Stimulated activated CD4-positive, alpha-beta T cell treated with anti-CD3 and anti-CD28 coated beads, Interleukin-15, amount 100 ng/mL, for 1 hour (primary cell): ENCODE results near the gene SMNDC1.

Source experiments
- DNase-seq, 2 donors: peaks; one replicate each; pipeline ENCODE4 v3.0.0-alpha.2; 2020; ENCODE audit warnings: low read depth in 1 of 2, low spot score in 1 of 2

Gene SMNDC1

DNA sequence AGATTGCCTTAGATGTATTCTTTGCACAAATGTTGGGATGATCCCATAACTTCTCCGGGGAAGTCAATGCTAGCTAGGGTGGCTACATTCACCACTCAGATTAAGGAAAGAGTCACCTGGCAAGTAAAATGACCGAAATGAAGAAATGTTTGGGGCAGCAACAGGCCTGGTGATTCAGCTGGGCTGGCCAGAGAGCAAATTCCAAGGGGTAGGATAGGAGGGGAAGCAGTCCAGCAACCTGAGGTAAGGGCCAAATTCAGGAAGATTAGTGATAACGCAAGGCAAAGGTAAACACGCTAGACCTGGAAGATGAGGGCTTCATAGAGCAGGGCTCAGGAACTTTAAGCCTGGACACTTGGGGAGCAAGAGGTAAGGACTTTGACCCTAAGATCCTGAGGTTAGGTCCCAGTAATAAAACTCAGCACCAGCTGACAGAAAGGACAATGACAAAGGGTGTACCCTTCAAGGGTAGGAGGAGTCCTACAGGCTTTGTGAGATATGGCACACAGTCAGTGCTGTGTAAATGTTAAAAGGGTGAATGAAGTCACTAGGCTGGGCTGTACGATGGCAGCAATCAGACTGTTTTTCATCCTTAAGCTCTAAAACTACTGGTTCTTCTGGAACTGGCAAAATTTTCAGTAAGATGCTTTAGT lies 22.7 kb upstream of the SMNDC1 start:
- DNase-seq = no peak

DNA sequence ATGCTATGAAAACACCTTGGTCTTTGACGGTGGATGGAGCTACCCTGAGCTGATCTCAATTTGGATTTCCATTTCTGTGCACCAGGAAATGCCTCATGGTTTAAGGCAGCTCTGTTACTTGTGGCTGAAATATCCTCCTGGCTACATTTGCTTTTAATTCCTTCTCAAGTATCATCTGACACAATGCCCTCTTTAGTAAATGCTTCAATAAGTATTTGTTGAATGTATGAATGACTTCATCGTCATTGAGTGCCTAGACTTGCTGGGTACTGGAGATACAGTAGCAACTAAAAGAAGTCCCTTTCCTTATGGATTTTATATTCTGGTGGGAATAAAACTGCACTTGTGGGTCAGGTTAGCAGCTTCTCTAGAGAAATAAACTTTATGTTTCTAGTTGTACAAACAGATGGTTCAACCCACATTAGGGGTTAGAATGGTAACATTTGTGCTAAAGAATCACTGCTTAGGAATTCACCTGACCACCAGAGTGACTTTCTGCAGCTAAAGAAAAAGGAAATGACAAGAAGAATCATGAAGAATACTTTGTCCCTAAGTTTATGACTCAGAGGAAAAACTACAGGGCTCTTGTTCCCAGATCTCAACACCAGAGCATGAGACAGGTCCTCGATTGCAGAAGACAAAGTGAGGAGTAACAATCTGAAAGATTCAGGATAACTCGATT lies 21.8 kb upstream of the SMNDC1 start:
- DNase-seq = no peak

DNA sequence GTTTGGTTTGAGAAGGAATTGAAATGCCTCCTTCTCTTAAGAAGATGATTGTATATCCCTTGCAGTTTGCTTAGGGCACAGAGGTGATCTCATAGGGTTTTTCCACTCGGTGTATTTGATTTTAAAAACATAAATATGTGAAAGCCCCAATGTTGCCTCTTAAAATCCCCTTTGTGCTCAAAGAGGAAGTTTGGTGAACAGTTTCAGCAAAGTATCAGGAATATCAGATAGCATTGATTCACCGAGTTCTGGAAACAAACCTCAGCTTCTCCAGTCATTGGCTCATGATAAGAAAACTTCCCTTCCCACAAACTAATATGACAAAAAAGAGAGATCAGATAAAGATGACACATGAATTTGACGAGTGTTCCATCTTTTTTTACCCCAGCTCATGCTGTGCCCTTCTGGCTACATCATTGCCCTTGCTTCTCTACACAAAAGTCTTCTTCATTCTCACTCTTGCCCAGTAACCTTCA lies 20.1 kb upstream of the SMNDC1 start:
- no peak for DNase-seq

DNA sequence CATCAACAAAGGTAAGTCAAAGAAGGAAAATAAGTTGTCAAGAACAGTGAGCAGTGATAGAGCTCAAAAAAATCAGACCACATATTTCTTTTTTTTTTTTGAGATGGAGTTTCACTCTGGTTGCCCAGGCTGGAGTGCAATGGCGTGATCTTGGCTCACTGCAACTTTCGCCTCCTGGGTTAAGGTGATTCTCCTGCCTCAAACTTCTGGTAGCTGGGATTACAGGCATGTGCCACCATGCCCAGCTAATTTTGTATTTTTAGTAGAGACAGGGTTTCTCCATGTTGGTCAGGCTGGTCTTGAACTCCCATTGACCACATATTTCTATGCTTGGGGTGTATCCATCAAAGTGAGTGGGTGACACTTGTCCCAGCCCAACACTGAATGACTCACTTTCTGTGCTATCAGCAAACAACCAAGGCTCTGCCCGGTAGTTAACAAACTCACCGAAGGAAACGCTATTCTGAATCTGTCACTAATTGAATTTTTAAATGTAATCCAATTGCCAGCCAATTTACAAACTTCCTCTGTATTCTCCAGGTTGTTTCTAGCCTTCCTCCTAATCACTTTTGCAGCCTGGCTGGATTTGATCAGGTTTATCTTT lies 19.6 kb upstream of the SMNDC1 start:
- DNase-seq = no peak

DNA sequence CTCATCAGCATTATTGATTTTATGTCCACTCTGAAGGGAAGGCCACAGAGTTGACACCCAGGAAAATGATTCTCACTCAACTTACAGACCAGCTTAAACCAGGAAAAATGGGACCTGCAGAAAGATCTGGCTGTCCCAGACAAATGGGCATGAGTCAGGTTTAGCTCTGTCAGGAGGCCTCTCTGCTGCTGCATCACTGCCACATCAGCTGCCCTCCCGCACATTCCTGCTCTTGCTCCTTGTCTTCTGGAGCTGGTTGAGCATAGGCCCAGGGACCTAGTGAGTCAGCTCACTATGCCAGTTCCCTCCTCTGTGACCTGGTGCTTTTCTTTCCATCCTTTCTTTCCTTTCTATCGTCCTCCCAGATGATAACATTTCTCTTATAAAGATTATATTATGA lies 18.8 kb upstream of the SMNDC1 start:
- DNase-seq = no peak

DNA sequence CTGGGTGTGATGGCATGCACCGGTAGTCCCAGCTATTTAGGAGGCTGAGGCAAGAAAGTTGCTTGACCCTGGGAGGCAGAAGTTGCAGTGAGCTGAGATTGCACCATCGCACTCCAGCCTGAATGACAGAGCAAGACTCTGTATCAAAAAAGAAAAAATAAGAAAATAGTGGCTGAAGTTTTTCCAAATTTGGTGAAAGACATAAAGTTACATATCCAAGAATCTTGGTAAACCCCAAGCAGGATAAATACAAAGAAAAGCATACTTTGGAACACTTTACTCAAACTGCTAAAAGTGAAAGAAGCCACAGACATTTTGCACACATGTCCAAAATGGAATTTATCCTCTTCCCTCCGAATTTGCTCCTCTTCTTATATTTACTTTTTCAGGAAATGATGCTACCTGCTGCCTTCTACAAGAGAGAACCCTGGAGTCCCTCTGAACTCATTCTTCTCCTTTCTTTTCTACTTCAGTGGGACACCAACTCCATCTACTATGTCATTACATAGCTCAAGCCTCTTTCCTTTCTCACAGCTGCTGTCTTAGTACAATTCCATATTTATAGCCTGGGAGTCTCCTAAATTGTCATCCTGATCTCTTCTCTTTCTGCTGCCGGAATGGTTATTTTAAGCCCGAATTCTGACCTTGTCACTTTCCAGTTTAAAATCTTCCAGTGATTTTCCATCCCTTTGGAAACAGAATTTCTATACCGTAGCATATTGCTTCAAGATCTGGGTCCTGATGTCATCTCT lies 17.3 kb upstream of the SMNDC1 start:
- no peak for DNase-seq

DNA sequence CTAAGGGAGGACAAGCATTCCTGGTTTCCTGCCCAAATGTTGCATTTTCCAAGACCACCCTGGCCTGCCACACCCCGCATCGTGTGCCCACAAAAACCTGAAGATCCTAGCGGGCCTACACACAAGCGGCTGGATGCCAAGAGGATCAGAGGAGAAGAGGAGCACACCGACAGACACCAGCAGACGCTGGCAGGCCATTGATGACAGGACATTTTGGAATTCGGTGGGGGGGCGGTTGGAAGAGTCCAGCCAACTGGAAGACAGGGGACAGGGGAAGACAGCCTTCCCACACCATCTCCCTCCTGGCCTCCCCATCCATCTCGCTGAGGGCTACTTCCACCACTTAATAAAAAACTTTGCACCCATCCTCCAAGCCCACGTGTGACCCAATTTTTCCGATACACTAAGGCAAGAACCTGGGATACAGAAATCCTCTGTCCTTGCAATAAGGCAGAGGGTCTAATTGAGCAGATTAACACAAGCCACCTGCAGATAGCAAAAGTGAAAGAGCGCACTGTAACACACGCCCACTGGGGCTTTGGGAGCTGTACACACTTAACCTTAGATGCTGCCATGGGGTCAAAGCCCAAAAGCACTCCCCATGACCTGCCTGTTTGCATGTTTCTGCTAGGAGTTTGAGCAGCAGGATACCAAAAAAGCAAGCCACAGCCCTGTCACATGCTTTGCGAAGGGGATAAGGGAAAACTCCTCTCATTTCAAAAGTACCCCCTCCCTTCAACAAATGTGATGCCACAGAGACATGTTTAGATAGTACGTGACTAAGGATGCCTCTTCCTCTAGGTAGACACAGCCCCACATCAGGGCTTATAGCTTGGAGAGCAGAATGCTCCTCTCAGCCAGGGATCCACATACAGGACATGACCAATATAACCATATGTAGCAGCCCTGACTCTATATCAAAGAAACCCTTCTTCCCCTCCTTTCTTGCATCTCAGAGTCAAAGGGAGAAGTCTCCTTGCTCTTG lies 13.4 kb upstream of the SMNDC1 start:
- no peak for DNase-seq

DNA sequence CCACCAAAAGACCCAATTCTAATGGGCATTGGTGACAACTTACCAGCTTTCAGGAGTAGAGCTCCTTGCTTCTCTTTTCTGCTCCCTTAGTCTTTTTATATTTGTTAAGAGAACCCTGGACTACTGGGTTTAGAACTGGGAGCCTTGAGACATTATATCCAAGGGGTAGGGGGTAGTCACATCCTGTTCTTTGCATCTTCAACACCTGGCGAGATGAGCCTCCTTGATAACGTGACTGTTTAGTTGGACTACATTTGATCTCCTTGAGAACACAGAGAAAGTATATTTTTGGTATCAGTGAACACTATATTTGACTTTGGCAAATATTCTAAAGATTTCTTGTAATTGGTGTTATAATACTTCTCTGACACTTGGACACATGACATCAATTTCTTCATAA lies 9.0 kb upstream of the SMNDC1 start:
- no peak for DNase-seq

DNA sequence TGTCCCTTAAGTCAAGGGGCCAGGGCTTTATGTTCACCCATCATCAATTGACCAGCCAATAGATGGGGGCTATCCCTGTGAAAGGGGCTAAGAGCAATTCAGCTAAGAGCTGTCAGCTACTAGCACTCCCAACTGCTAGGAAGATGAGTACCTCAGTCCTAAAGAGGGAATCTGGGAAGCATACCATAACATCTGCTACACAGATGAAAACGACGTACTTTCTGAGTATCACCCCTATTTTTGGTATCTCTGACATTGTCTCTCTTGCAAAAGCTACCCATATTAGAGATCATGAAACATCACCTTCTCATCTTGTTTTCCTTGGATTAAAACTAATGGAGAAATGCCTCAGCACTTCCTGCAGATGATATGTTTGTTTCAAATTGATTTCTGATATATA lies 7.5 kb upstream of the SMNDC1 start:
- no peak for DNase-seq

DNA sequence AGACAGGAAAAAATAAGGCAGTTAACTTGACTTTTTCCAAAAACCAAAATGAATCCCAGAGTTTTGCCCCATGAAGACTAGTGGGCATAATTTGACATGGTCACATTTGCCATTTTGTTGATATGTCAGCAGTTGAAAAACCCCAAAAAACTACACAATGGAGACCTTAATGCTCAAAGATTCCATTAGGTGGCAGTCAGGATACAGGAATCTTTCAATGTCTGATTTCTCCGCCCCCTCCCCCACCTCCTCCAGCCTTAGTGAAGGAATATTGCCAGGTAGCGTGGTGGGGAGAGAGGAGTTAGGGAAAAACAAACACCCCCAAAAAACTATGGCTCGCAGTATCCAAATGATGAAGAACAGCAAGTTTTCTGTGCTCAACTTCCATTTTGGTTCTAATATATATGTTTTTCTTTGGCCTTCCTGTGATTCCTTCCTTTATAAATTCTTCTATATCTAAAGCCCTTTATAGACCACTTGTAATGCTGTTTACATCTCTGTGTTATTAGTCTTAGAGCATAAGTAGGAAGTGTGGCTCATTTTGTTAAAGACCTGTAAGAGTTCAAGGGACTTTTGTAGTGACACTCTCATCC lies 6.7 kb upstream of the SMNDC1 start:
- DNase-seq = no peak

DNA sequence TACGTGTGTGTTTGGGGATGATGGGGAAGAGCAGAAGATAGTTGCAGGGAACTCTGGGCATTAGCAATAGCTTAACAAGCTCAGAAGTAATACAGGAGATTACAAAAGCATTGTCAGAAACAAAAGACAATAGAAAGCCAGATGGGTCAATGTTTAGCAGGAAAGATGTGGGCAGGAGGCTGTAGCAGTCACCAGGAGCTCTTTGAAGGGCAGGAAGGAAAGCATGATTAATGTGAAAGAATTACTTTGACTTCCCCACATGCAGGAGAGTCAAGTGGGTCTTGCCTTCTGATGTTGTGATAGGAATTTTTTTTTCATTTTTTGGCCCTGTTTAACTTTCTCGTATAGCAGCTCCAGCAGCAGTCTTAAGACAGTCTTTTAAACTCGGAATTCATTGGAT lies 6.0 kb upstream of the SMNDC1 start:
- DNase-seq = no peak

DNA sequence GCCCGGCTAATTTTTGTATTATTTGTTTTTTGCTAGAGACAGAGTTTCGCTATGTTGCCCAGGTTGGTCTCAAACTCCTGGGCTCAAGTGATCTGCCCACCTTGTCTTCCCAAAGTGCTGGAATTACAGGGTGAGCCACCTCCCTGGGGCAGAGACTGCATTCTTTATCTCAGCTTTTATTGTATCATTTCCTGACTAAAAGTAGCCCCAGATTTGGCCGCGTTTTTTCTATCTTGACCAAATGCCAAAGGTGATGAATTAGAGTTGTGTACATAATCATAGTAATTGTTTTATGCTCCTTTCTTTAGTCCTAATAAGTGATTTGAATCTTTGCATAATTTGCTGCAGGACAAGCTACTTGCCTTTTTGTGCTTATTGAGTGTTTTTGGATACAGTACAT lies 3.1 kb upstream of the SMNDC1 start:
- DNase-seq = no peak

DNA sequence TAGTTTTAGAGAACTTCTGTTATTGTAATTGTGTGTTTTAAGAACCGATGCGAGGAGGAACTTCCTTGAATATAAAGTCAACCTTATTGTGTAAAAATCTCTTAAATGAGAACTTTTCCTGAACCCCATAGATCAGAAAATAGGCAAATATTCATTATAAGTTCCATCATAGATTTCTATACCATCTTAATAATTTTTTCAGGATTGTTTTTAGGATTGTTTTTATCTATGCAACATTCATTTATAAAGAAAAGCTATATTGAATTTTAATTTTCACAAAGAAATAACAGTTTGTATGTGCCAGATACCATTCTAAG lies 1.7 kb upstream of the SMNDC1 start:
- DNase-seq = no peak

DNA sequence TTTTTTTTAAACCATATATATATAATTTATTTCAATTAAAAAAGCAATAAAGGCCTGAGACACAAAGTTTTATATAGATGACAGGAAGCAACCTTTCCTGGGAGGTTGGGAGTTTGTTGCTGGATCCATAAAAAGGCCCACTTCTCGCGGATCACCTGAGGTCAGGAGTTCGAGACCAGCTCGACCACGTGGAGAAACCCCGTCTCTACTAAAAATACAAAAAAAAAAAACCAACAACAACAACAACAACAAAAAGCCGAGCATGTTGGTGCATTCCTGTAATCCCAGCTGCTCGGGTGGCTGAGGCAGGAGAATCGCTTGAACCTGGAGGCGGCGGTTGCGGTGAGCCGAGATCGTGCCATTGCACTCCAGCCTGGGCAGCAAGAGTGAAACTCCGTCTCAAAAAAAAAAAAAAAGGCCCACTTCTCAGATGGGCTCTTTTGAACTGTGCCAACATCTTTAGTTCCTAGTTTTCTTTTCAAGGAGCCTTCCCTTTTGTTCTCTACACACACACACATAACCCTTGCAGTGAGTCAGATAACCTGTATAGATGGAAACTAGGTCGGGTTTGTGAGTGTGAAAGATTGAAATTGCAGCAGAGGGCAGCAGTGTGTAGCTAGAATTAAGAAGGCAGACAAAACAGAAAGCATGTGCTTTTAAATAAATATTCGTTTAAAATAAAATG lies 1.2 kb upstream of the SMNDC1 start:
- no peak for DNase-seq

DNA sequence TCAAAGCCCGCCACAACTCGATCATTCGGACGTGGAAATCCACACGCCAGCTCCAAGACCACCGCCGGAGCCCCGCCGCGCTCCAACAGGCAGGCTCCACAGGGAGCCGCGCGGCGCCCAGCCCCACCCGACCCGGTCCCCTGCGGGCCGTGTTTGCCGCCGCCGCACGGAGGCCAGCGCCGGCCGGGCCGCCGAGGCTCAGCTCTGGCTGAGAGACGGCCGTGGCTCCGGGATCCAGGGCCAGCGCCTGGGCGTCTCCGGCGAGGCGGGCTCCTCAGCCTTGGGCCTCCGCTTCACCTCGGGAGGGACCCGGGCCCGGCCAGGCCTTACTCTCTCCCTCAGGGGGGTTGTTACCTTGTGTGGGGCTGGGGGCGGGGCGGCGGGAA lies 333 bp downstream of the SMNDC1 start:
- no peak for DNase-seq

DNA sequence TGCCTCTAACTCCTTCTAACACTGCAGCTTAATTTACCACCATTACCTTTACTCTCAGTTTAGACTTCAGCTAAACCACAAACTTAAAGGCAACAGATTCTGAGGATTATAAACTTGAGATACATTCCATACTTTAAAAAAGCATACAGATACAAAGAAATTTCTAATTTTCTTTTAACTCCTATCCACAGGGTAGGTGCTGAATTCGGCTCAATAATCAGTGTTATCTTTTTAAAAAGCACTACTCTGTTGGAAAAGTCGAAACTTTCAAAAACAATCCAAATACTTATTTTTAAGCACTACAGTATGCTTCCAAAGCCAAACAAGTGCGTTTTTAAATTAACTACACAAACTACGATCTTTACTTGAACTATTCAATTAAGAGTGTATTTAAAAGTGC lies 1.0 kb downstream of the SMNDC1 start:
- DNase-seq = no peak

DNA sequence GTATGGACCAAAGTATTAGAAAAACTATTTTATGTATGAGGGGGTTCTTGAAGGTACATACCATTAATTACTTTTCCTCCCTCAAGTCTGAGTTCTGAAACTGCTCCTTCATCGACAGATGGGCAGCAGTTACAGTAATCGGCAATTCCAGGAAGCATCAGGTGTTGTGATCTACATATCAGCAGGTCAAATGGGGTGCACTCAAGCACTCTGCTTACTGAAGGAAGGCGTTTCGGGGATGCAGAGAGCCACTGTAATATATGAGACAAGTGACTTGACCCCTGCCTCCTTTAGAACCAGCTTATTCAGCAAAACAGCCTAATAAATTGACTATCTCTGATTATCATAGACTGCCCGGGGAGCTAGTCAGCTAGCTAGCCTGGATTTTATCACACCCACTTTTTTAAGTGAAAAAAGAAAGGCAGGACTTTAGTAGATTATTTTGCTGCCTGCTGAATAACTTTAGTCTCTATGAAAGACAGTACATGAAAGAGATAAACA lies 4.2 kb downstream of the SMNDC1 start:
- DNase-seq = no peak

DNA sequence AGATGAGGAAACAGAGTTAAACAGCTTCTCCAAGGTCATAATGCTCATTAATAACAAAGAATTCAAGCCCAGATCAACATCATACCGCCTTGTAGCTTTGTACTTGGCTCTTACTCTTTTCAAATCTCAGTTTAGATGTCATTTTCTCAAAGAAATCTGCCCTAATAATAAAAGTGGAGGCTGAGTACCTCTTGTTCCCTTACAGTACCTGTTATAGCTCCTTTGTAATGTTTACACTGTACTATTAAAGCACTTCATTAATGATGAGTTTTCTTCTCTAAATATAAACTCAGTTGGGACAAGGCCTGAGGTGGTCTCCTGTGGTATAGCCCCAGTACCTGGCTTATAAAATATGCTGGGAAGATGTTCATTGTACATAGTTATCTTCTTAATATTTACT lies 7.8 kb downstream of the SMNDC1 start:
- DNase-seq = no peak

DNA sequence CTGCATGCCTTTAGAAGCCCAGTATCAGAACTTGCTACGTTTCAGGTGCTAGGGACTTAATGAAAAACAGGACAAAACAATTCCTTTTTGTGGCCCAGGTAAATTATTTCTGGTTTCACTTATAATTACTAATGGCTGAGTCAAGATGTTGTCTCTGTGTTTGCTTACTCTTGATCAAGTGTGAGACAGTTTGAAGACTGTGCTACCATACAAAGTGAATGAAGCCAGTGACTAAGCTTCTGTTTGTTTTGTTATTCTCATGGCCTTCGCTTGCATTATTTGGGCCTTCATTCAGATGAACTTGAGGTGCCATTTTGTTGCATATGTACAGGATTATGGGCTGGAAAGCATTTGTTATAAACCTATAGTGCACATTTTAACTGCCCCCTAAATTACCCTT lies 17.9 kb downstream of the SMNDC1 start:
- DNase-seq = no peak

DNA sequence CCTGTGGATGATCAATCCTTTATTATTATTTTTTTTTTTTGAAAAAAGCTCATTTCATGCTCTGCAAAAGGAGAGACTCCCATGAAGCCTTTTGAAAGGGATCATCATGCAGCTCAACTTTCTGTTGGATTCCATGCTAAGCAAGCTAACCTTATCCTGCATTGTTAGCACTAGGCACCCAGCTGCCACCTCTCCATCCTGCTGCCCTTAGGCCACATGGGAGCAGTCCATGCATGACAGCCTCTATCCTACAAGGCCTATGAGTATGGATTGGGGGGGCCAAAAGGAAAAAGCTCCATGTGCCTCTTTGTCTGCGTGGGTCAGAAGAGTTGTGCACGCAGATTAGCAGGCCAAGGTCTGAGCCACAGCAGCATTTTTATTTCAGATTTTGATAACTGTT lies 19.2 kb downstream of the SMNDC1 start:
- DNase-seq = no peak
